Suprapubic skin (tissue), 4 donors: Measurements from ENCODE around the gene DCPS.

Experiments
- CTCF ChIP-seq, 2 donors: fragments of 200-600 bp in 1 of 2; fragments of 450-650 bp in 1 of 2; sonication (generic) in 1 of 2; IDR thresholded peaks; one replicate each; pipeline ENCODE4 v1.5.1; 2016 to 2019; ENCODE audit warnings: antibody characterized with exemption in 2 of 2, mild to moderate bottlenecking in 1 of 2, moderate library complexity in 1 of 2
- EP300 ChIP-seq: sonication (generic); formaldehyde crosslinking; IDR thresholded peaks from one replicate; pipeline ENCODE4 v1.6.1; 2017; ENCODE audit warnings: antibody characterized with exemption
- POLR2A ChIP-seq, 2 donors: fragments of 450-650 bp; IDR thresholded peaks; one replicate each; pipeline ENCODE4 v1.6.1; 2017; ENCODE audit warnings: antibody characterized with exemption in 2 of 2, mild to moderate bottlenecking in 2 of 2, moderate library complexity in 2 of 2
- POLR2AphosphoS5 ChIP-seq, 3 donors: sonication (generic); formaldehyde crosslinking; IDR thresholded peaks; one replicate each; pipeline ENCODE4 v1.6.1; 2017; ENCODE audit warnings: antibody characterized with exemption in 3 of 3

DNA sequence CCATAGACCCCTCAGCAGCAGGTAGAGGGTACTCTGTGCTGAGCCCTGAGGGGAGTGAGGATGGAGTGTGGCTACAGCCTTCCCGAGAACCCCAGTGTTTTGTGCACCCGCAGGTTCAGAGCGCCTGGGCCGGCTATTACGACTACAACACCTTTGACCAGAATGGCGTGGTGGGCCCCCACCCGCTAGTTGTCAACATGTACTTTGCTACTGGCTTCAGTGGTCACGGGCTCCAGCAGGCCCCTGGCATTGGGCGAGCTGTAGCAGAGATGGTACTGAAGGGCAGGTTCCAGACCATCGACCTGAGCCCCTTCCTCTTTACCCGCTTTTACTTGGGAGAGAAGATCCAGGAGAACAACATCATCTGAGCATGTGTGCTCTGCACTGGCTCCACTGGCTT, 26.5 kb upstream of the DCPS start:
- TF ChIP-seq POLR2A (IDR thresholded peaks at IDR 0.05) (no peak), CTCF (IDR thresholded peaks at IDR 0.05) (no peak), POLR2AphosphoS5 (IDR thresholded peaks at IDR 0.05) (no peak), EP300 (no peak)
